HG02623 (cell line): Measurements from ENCODE around the gene CFAP46.

Experiments
- ATAC-seq: cut with Tn5 transposase; IDR thresholded peaks from one replicate; pipeline ENCODE4 v1.9.1; 2021; ENCODE audit warnings: moderate library complexity; ENCODE audit not compliant: unreplicated experiment

CFAP46 gene

GRCh38 chr10:132812520-132812919 lies 129.8 kb downstream of the CFAP46 start:
- no peak for ATAC-seq

GRCh38 chr10:132811891-132812481 lies 130.4 kb downstream of the CFAP46 start:
- ATAC-seq = no peak

- ATAC-seq = no peak
Observed at GRCh38 chr10:132810807-132811700, 131.3 kb downstream of the CFAP46 start.

GRCh38 chr10:132810141-132810806 lies 132.1 kb downstream of the CFAP46 start:
- no peak for ATAC-seq

GRCh38 chr10:132809232-132810140 lies 132.9 kb downstream of the CFAP46 start:
- ATAC-seq = no peak

GRCh38 chr10:132808383-132809231 lies 133.8 kb downstream of the CFAP46 start:
- ATAC-seq = no peak

GRCh38 chr10:132807621-132808049 lies 134.7 kb downstream of the CFAP46 start:
- ATAC-seq = no peak

- no peak for ATAC-seq
Observed at GRCh38 chr10:132806561-132807003, 135.8 kb downstream of the CFAP46 start.

GRCh38 chr10:132806110-132806509 lies 136.3 kb downstream of the CFAP46 start:
- ATAC-seq = no peak

- ATAC-seq = no peak
Observed at GRCh38 chr10:132805599-132805998, 136.8 kb downstream of the CFAP46 start.

GRCh38 chr10:132804785-132805426 lies 137.5 kb downstream of the CFAP46 start:
- no peak for ATAC-seq

- ATAC-seq = no peak
Observed at GRCh38 chr10:132804287-132804686, 138.1 kb downstream of the CFAP46 start.

- no peak for ATAC-seq
Observed at GRCh38 chr10:132803416-132804210, 138.8 kb downstream of the CFAP46 start.

- ATAC-seq = no peak
Observed at GRCh38 chr10:132802694-132803320, 139.6 kb downstream of the CFAP46 start.

GRCh38 chr10:132802048-132802447 lies 140.3 kb downstream of the CFAP46 start:
- no peak for ATAC-seq

- no peak for ATAC-seq
Observed at GRCh38 chr10:132799865-132800264, 142.5 kb downstream of the CFAP46 start.

GRCh38 chr10:132798876-132799275 lies 143.5 kb downstream of the CFAP46 start:
- no peak for ATAC-seq

GRCh38 chr10:132798403-132798802 lies 144.0 kb downstream of the CFAP46 start:
- no peak for ATAC-seq
